A549 (cell line): ENCODE results near the gene ARHGAP23. TPM values are rescaled to one million over a fixed set of nuclear protein-coding genes. Genes with fewer than 3 reads are reported as not detected.
A peak's percentile ranks its signal among the peaks of the same experiment; 100 is the strongest.

Experiments used
- ATAC-seq, 2 experiments: fragments of 200-7000 bp in 1 of 2; fragments of >200 bp in 1 of 2; cut with Nextera tagmentation in 1 of 2; cut with Tn5 transposase in 1 of 2; 3 replicates each; pipeline versions ENCODE4 v1.8.0 to v1.9.1; 2018 to 2020; ENCODE audit warnings: mild to moderate bottlenecking in 1 of 2, moderate library complexity in 1 of 2
- CTCF ChIA-PET: fragments of 300-600 bp; sonication (Branson Sonifier 250); formaldehyde crosslinking; extraction: SDS; loops from one replicate; lab custom pipeline; 2021; ENCODE audit warnings: antibody characterized with exemption, inconsistent platforms; lab: Yijun Ruan, JAX
- POLR2A ChIA-PET: fragments of 350-600 bp; formaldehyde crosslinking; extraction: SDS; loops from one replicate; lab custom pipeline; 2021; ENCODE audit warnings: antibody characterized with exemption, inconsistent platforms; lab: Yijun Ruan, JAX
- DNase-seq, 2 experiments: peaks; one replicate each; pipeline versions ENCODE4 v3.0.0 to v3.0.0-alpha.2; 2011 to 2016; ENCODE audit warnings: low read depth in 1 of 2, low spot score in 1 of 2
- FAIRE-seq: peaks from 2 replicates; lab custom pipeline; 2011; peaks lifted over from hg19 to GRCh38; lab: Jason Lieb, UNC
- H3K27ac ChIP-seq, 2 experiments: fragments of >200 bp; sonication (Bioruptor Twin); formaldehyde crosslinking; 3 replicates each; pipeline ENCODE4 v1.5.1; 2016 to 2017
- H3K4me1 ChIP-seq: fragments of >200 bp; sonication (Bioruptor Twin); formaldehyde crosslinking; 3 replicates; pipeline ENCODE4 v1.6.1; 2016
- H3K4me2 ChIP-seq: fragments of >200 bp; sonication (Bioruptor Twin); formaldehyde crosslinking; 3 replicates; pipeline ENCODE4 v1.6.1; 2016
- H3K4me3 ChIP-seq: fragments of >200 bp; sonication (Bioruptor Twin); formaldehyde crosslinking; 3 replicates; pipeline ENCODE4 v1.5.1; 2016
- H3K9me3 ChIP-seq: fragments of >200 bp; sonication (Bioruptor Twin); formaldehyde crosslinking; 3 replicates; pipeline ENCODE4 v1.6.1; 2016
- BCL3 ChIP-seq: fragments of >200 bp; sonication (Bioruptor Twin); formaldehyde crosslinking; IDR thresholded peaks from 3 replicates; pipeline ENCODE4 v1.6.1; 2016
- CBX2 ChIP-seq: fragments of 200-600 bp; sonication (generic); IDR thresholded peaks from 2 replicates; pipeline ENCODE4 v1.6.1; 2016; ENCODE audit warnings: low read depth, mild to moderate bottlenecking, borderline replicate concordance
- CBX8 ChIP-seq: fragments of 200-600 bp; sonication (generic); IDR thresholded peaks from 2 replicates; pipeline ENCODE4 v1.6.1; 2016
- CEBPB ChIP-seq, 2 experiments: fragments of >200 bp in 1 of 2; sonication (Bioruptor Twin) in 1 of 2; formaldehyde crosslinking in 1 of 2; IDR thresholded peaks; 2 replicates each; pipeline ENCODE4 v1.6.1; 2012 to 2016
- EHF ChIP-seq: fragments of 250-450 bp; sonication (Bioruptor Pico); IDR thresholded peaks from 2 replicates; pipeline ENCODE4 v1.5.0; 2020; ENCODE audit warnings: mild to moderate bottlenecking
- EHMT2 ChIP-seq: fragments of 200-600 bp; sonication (generic); IDR thresholded peaks from 2 replicates; pipeline ENCODE4 v1.6.1; 2016; ENCODE audit warnings: antibody characterized with exemption, low read depth, mild to moderate bottlenecking, moderate library complexity
- FOSB ChIP-seq: fragments of 250-450 bp; sonication (Bioruptor Pico); IDR thresholded peaks from 2 replicates; pipeline ENCODE4 v1.5.0; 2020; ENCODE audit warnings: mild to moderate bottlenecking, moderate library complexity
- HOXB13 ChIP-seq: fragments of 250-450 bp; sonication (Bioruptor Pico); IDR thresholded peaks from 2 replicates; pipeline ENCODE4 v1.5.0; 2020; ENCODE audit warnings: low read depth, mild to moderate bottlenecking, moderate library complexity
- JUN ChIP-seq, 2 experiments: fragments of >200 bp; sonication (Bioruptor Twin); formaldehyde crosslinking; IDR thresholded peaks; 2 replicates in 1 of 2; 3 replicates in 1 of 2; pipeline ENCODE4 v1.6.1; 2016 to 2017
- KDM1A ChIP-seq: fragments of 200-600 bp; sonication (generic); IDR thresholded peaks from 2 replicates; pipeline ENCODE4 v1.6.1; 2016; ENCODE audit warnings: low read depth, mild to moderate bottlenecking
- NFE2L2 ChIP-seq: fragments of 150-350 bp; conservative IDR thresholded peaks from 2 replicates; pipeline ENCODE4 v1.6.1; 2014; ENCODE audit warnings: low read length
- NPAS2 ChIP-seq: fragments of 250-450 bp; sonication (Bioruptor Pico); IDR thresholded peaks from 2 replicates; pipeline ENCODE4 v1.8.0; 2022; ENCODE audit warnings: mild to moderate bottlenecking, moderate library complexity, borderline replicate concordance
- PHF8 ChIP-seq: fragments of 200-600 bp; sonication (generic); IDR thresholded peaks from 2 replicates; pipeline ENCODE4 v1.6.1; 2016; ENCODE audit warnings: low read depth, mild to moderate bottlenecking, antibody characterized with exemption, moderate library complexity, borderline replicate concordance
- RARB ChIP-seq: fragments of 250-450 bp; sonication (Bioruptor Pico); IDR thresholded peaks from 2 replicates; pipeline ENCODE4 v1.8.0; 2021; ENCODE audit warnings: mild to moderate bottlenecking, moderate library complexity
- RFX5 ChIP-seq: fragments of 450-650 bp; IDR thresholded peaks from 2 replicates; pipeline ENCODE4 v1.7.1; 2014; ENCODE audit warnings: antibody characterized with exemption, mild to moderate bottlenecking, moderate library complexity
- RNF2 ChIP-seq: fragments of 200-600 bp; sonication (generic); IDR thresholded peaks from 2 replicates; pipeline ENCODE4 v1.6.1; 2016; ENCODE audit warnings: low read depth, mild to moderate bottlenecking, antibody characterized with exemption, moderate library complexity, borderline replicate concordance
- SMC3 ChIP-seq: fragments of >200 bp; sonication (Bioruptor Twin); formaldehyde crosslinking; IDR thresholded peaks from 3 replicates; pipeline ENCODE4 v1.6.1; 2018; ENCODE audit warnings: inconsistent platforms
- SREBF2 ChIP-seq: fragments of 450-650 bp; IDR thresholded peaks from 2 replicates; pipeline ENCODE4 v1.6.1; 2014; ENCODE audit warnings: mild to moderate bottlenecking, moderate library complexity
- ZC3H11A ChIP-seq: fragments of 450-650 bp; IDR thresholded peaks from 2 replicates; pipeline ENCODE4 v1.6.1; 2014; ENCODE audit warnings: antibody characterized with exemption, mild to moderate bottlenecking
- ZFP36 ChIP-seq: fragments of 450-650 bp; IDR thresholded peaks from 2 replicates; pipeline ENCODE4 v1.6.1; 2014; ENCODE audit warnings: borderline replicate concordance; ENCODE audit not compliant: partially characterized antibody
- WGBS: methylation state at CpG from one replicate; pipeline ENCODE4 v1.1.6; 2017; ENCODE audit errors: missing lambda C conversion rate; 5-methylcytosine and 5-hydroxymethylcytosine counted together
- polyA plus RNA-seq, 4 experiments: library from polyadenylated mRNA; depleted of rRNA in 3 of 4; stranded (reverse); fragments of >200 nt; fragmentation: RNase III in 1 of 4; extraction: RNeasy Plus Mini Kit Qiagen cat#74134 plus additional on column Dnase treatment in 1 of 4; gene quantifications; 2 replicates in 3 of 4; 3 replicates in 1 of 4; pipeline ENCODE4 v1.2.3, GENCODE V29; 2011 to 2017
- TF ChIP-seq, protein P1 (sequence below): IDR thresholded peaks from 2 replicates; pipeline ENCODE4 v1.6.1; 2012
- TF ChIP-seq, protein P2 (sequence below): fragments of 250-450 bp; sonication (Bioruptor Pico); IDR thresholded peaks from 2 replicates; pipeline ENCODE4 v1.5.0; 2020; ENCODE audit warnings: low read depth, mild to moderate bottlenecking, moderate library complexity

Gene ARHGAP23
- polyA plus RNA-seq, 2 of the 4 experiments (the other 2 are of a cell fraction), result 4.8 to 32.6 TPM

DNA sequence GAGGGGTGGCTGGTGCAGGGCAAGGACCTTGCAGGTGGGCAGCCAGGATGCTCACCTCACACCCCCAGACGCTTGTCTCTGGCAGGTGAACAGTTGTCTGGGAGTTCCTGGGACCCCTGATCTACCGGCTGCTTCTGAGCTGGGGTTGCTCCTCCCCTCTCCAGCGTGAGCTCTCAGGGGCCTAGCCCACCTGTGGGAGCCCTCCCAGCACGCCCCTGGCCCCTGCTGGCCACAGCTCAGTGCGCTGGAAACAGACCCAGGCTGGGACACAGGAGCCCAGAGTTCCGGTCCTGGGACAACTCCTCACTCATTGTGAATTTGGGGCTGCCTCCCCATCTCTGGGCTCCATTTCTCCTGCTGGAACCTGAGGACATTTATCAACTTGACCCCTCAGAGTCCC, 30.3 kb downstream of the ARHGAP23 start:
- CTCF ChIA-PET, result interaction anchor here (0.7 to 6.5 kb wide), 9 partner anchors 11 to 109 kb away, joined by 3 to 24 read pairs (median 4); no protein-coding TSS in a partner anchor

GRCh38 chr17:38459567-38459966, 31.3 kb downstream of the ARHGAP23 start:
- WGBS, result 86% methylated on average over 6 of the region's 6 CpGs
- ATAC-seq, result no peak
- no peak for DNase-seq
- no peak overlapping the region for H3K4me3 ChIP-seq
- FAIRE-seq, result no peak
- ChIA-PET CTCF (interaction anchor here (0.5 to 6.5 kb wide), 8 partner anchors 10 to 45 kb away, joined by 3 to 24 read pairs (median 5); no protein-coding TSS in a partner anchor), POLR2A (no interaction called here)
- no peaks in the 10 kb centered on the region for H3K9me3 ChIP-seq
- no peak for TF ChIP-seq FOSB (CRISPR knock-in tag)
- no peak for TF ChIP-seq ZFP36
- no peak for TF ChIP-seq EHF
- TF ChIP-seq BCL3, result no peak
- TF ChIP-seq RARB, result no peak
- TF ChIP-seq CBX8, result no peak
- TF ChIP-seq EHMT2, result no peak
- TF ChIP-seq NFE2L2, result no peak
- no peak for TF ChIP-seq CEBPB (IDR thresholded peaks at IDR 0.05)
- no peak for TF ChIP-seq NPAS2 (CRISPR knock-in tag)
- TF ChIP-seq ZC3H11A, result no peak
- TF ChIP-seq HOXB13 (CRISPR knock-in tag), result no peak
- no peak for TF ChIP-seq CBX2
- TF ChIP-seq SREBF2, result no peak
- TF ChIP-seq, protein P1, sequence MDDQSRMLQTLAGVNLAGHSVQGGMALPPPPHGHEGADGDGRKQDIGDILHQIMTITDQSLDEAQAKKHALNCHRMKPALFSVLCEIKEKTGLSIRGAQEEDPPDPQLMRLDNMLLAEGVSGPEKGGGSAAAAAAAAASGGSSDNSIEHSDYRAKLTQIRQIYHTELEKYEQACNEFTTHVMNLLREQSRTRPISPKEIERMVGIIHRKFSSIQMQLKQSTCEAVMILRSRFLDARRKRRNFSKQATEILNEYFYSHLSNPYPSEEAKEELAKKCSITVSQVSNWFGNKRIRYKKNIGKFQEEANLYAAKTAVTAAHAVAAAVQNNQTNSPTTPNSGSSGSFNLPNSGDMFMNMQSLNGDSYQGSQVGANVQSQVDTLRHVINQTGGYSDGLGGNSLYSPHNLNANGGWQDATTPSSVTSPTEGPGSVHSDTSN, result no peak
- H3K27ac ChIP-seq, result no peak overlapping the region
- H3K4me2 ChIP-seq, result no peak overlapping the region
- H3K4me1 ChIP-seq, result peaks cover 34% of the 10 kb centered on the region

More for the DNA sequence above, 30.3 kb downstream of the ARHGAP23 start:
- POLR2A ChIA-PET, result interaction anchor here (0.6 kb wide), 1 partner anchor 47 kb away, joined by 4 read pairs; no protein-coding TSS in a partner anchor
- no peak for FAIRE-seq
- H3K4me1 ChIP-seq, result peaks cover 29% of the 10 kb centered on the region
- no peak overlapping the region for H3K4me3 ChIP-seq
- no peaks in the 10 kb centered on the region for H3K9me3 ChIP-seq
- no peak for ATAC-seq
- no peak for TF ChIP-seq RNF2
- no peak for TF ChIP-seq KDM1A
- TF ChIP-seq, protein P2, sequence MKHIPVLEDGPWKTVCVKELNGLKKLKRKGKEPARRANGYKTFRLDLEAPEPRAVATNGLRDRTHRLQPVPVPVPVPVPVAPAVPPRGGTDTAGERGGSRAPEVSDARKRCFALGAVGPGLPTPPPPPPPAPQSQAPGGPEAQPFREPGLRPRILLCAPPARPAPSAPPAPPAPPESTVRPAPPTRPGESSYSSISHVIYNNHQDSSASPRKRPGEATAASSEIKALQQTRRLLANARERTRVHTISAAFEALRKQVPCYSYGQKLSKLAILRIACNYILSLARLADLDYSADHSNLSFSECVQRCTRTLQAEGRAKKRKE (CRISPR knock-in tag), result no peak
- no peak for TF ChIP-seq RFX5
- TF ChIP-seq PHF8, result no peak
- no peak for TF ChIP-seq JUN (IDR thresholded peaks at IDR 0.05)
- no peak for TF ChIP-seq SMC3
- 90% methylated on average over 6 of the region's 6 CpGs for WGBS
- H3K4me2 ChIP-seq, result no peak overlapping the region
- peak overlapping the region in 1 of 2 experiments; percentile 9; a peak in 1 of 6 replicates for H3K27ac ChIP-seq
- DNase-seq, result no peak
